HL-60 (cell line): ENCODE measurements around the gene GPR155.

Experiments used
- DNase-seq, 2 experiments: peaks; one replicate each; pipeline ENCODE4 v3.0.0-alpha.2; 2010 to 2020; ENCODE audit warnings: low read depth in 1 of 2, low spot score in 1 of 2
- H3K27ac ChIP-seq: fragments of 250-450 bp; sonication (Bioruptor Pico); replicated peaks from 2 replicates; pipeline ENCODE4 v1.5.1; 2020; ENCODE audit warnings: mild to moderate bottlenecking, moderate library complexity
- H3K27me3 ChIP-seq: fragments of 250-450 bp; sonication (Bioruptor Pico); 2 replicates; pipeline ENCODE4 v1.5.1; 2021; ENCODE audit warnings: mild to moderate bottlenecking, moderate library complexity; ENCODE audit not compliant: insufficient read depth, poor library complexity, severe bottlenecking
- H3K4me3 ChIP-seq: replicated peaks from 2 replicates; pipeline ENCODE4 v1.5.1; 2011; ENCODE audit warnings: mild to moderate bottlenecking, control low read depth, low read length; ENCODE audit not compliant: insufficient read depth
- CTCF ChIP-seq: IDR thresholded peaks from one replicate; pipeline ENCODE4 v1.5.1; 2011; ENCODE audit warnings: low read length, control low read depth, inconsistent platforms; ENCODE audit not compliant: insufficient read depth
- GABPA ChIP-seq: IDR thresholded peaks from 2 replicates; pipeline ENCODE4 v1.6.1; 2012; ENCODE audit warnings: low read depth
- POLR2AphosphoS5 ChIP-seq: IDR thresholded peaks from 2 replicates; pipeline ENCODE4 v1.6.1; 2012; ENCODE audit warnings: low read depth
- REST ChIP-seq: IDR thresholded peaks from 2 replicates; pipeline ENCODE4 v1.6.1; 2012; ENCODE audit warnings: low read depth; ENCODE audit not compliant: insufficient replicate concordance
- SPI1 ChIP-seq: IDR thresholded peaks from 2 replicates; pipeline ENCODE4 v1.6.1; 2012; ENCODE audit warnings: low read depth, mild to moderate bottlenecking, borderline replicate concordance

Gene GPR155

GRCh38 chr2:174477759-174478158 lies 9.1 kb downstream of the GPR155 start:
- no peak for DNase-seq
- Histone ChIP-seq H3K4me3 (no peak overlapping the region), H3K27me3 (peaks cover 3% of the 10 kb centered on the region), H3K27ac (no peak overlapping the region)
- TF ChIP-seq SPI1 (no peak), GABPA (no peak), REST (no peak), CTCF (no peak), POLR2AphosphoS5 (no peak)

GRCh38 chr2:174473796-174474195 lies 13.0 kb downstream of the GPR155 start:
- no peak overlapping the region for H3K27ac ChIP-seq
- H3K27me3 ChIP-seq = peaks cover 4% of the 10 kb centered on the region
- no peak overlapping the region for H3K4me3 ChIP-seq
- TF ChIP-seq CTCF (no peak), GABPA (no peak), SPI1 (no peak), REST (no peak), POLR2AphosphoS5 (no peak)
- no peak for DNase-seq

GRCh38 chr2:174465327-174465726 lies 21.5 kb downstream of the GPR155 start:
- DNase-seq = no peak
- H3K4me3 ChIP-seq = no peak overlapping the region
- H3K27ac ChIP-seq = no peak overlapping the region
- H3K27me3 ChIP-seq = no peaks in the 10 kb centered on the region
- no peak for TF ChIP-seq CTCF
- no peak for TF ChIP-seq GABPA
- TF ChIP-seq REST = no peak
- TF ChIP-seq SPI1 = no peak
- no peak for TF ChIP-seq POLR2AphosphoS5
